GM12875 (cell line): ENCODE measurements around the gene DUSP12.

Experiments used
- H3K4me3 ChIP-seq: one replicate; pipeline ENCODE4 v1.5.1; 2011; ENCODE audit warnings: low read depth, low read length, control low read depth
- TF ChIP-seq, protein P1 (sequence below): IDR thresholded peaks from 2 replicates; pipeline ENCODE4 v1.5.1; 2011; ENCODE audit warnings: low read depth, mild to moderate bottlenecking, control low read depth, inconsistent platforms, low read length, moderate library complexity, borderline replicate concordance; ENCODE audit not compliant: insufficient read depth

Gene DUSP12

DNA sequence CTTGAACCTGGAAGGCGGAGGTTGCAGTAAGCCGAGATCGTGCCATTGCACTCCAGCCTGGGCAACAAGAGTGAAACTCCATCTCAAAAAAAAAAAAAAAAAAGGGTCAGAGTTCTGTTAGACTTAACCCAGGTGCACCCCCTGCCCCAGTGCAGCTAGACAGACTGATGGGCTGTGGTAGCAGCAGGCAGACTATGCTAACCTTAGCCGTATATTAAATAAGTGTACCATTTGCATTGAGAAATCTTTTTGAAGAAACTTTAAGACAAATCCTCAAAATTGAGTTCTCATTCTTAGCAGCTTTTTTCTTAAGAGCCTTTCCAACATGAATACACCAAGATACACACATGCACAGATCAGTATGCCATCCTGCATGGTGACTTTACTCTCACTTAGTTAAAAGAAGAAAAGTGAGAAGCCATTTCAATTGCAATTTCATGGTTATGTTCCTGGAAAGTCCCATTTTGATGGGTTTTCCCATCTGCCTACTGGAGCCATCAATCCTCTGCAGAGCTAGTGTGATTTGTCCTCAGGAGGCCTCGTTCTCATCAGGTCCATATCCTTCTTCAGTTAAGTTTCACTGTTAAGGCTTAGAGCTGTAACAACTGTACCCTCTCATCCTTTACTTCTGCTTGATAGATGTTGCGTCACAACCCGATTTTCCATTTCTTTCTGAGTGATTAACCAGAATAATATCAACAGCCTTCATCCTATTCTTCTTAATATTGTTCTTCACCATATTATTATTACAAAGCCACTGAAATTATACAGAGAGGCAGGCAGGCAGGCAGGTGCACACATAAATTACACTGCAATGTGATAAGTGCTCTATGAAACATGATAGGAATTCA, 21.0 kb upstream of the DUSP12 start:
- TF ChIP-seq, protein P1, sequence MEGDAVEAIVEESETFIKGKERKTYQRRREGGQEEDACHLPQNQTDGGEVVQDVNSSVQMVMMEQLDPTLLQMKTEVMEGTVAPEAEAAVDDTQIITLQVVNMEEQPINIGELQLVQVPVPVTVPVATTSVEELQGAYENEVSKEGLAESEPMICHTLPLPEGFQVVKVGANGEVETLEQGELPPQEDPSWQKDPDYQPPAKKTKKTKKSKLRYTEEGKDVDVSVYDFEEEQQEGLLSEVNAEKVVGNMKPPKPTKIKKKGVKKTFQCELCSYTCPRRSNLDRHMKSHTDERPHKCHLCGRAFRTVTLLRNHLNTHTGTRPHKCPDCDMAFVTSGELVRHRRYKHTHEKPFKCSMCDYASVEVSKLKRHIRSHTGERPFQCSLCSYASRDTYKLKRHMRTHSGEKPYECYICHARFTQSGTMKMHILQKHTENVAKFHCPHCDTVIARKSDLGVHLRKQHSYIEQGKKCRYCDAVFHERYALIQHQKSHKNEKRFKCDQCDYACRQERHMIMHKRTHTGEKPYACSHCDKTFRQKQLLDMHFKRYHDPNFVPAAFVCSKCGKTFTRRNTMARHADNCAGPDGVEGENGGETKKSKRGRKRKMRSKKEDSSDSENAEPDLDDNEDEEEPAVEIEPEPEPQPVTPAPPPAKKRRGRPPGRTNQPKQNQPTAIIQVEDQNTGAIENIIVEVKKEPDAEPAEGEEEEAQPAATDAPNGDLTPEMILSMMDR: no peak
- no peak overlapping the region for H3K4me3 ChIP-seq

DNA sequence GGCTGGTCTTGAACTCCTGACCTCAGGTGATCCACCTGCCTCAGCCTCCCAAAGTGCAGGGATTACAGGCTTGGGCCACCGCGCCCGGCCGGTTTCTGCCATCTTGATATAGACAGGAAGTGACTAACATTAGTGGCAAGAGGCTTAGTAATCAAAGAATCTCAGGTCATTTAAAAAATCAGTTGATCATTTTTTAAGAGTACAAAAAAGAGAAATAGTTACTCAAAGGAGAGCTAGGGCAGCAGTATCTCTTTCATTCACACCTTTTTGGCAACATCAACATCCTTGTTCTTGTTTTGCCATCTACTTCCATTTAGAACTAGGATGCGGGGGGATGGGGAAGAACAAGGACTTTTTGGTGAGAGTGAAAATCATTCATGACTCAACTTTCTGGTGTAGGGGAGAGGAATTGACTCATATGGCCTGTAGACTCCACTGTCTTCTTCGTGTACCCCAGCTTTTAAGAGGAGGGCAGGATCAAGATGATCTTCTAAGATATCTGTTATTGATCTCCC, 19.5 kb upstream of the DUSP12 start:
- no peak overlapping the region for H3K4me3 ChIP-seq
- TF ChIP-seq, protein P1: no peak

GRCh38 chr1:161731241-161731640, 18.3 kb upstream of the DUSP12 start:
- TF ChIP-seq, protein P1: no peak
- no peak overlapping the region for H3K4me3 ChIP-seq

DNA sequence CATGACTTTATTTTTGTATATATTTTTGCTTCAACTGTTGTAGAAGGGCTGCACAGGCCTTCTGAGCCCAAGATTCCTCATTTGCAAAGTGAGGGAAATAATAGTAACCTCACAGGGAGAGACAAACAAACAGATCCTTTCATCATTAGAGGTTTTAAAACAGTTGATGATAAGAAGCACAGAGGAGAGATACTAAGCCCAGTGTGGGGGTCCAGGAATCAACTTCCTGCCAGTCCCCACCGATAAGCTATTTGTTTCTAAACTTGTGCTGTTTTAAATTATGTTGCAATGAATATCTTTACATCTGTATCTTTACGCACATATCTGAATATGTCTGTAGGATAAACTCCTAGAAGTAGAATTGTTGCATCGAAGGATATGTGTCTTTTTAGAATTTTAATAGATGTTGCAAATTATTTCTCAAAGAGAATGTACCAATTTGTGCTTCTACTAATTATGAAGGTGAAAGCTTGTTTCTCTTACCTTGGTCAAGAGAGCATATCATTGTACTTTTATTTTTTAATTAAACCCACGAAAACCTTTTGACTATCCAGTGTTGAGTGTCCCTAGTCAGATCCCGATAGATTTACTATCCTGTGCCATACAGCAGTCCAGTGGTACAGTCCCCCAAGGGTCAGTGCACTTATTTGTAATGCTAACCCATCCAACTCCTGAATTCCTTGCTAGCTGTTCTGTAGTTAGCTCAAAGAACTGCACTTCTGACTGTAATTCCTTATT, 17.4 kb upstream of the DUSP12 start:
- H3K4me3 ChIP-seq: no peak overlapping the region
- TF ChIP-seq, protein P1: no peak

DNA sequence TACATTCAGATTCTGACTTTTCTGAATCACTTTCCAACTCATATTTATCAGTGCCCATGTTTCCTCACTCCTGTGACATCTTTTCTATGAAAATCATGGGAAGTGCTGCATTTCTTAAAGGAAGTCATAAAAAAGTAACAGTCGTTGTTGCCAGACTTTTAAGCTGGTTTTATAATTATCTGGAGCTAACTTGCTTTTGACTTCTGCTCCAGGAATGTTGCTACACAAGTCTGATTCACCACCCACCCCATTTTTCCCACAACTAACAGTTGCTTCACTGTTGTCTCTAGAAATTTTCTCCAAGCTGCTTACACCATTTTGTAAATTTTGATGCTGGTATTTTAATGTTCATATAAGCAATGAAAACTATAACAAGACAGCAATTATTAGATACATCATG, 16.1 kb upstream of the DUSP12 start:
- TF ChIP-seq, protein P1: no peak
- H3K4me3 ChIP-seq: no peak overlapping the region

- TF ChIP-seq, protein P1: no peak
- no peak overlapping the region for H3K4me3 ChIP-seq
These were observed 13.7 kb upstream of the DUSP12 start for GRCh38 chr1:161735837-161736236.

DNA sequence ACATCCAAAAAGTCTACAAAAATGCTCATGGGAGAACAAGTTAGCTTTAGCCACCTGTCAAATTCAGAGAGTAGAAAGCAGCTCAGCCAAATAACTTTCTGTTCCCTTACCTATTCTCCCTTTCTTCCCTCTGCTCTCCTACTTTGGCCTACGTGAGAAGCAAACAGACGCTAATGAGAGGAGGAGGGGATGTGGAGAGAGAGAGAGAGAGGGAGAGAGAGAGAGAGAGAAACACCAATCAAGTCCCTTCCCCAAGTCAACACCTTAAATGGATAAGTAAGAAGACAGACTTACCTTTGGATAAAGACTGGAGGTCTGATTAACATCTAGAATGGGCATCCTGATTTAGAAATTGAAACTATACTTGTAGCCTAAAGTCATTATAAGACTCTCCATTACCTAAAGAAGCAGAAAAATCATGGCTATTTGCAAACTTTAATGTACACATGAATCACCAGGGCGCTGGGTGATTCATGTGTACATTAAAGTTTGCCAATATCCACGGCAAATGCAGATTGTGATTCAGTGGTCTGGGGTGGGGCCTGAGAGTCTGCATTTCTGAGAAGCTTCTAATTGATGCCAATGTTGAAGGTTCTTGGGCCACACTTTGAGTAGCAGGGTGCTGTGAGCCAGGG, 13.1 kb upstream of the DUSP12 start:
- TF ChIP-seq, protein P1: no peak
- no peak overlapping the region for H3K4me3 ChIP-seq
